ENCODE results near the gene CHSY1.

DNA sequence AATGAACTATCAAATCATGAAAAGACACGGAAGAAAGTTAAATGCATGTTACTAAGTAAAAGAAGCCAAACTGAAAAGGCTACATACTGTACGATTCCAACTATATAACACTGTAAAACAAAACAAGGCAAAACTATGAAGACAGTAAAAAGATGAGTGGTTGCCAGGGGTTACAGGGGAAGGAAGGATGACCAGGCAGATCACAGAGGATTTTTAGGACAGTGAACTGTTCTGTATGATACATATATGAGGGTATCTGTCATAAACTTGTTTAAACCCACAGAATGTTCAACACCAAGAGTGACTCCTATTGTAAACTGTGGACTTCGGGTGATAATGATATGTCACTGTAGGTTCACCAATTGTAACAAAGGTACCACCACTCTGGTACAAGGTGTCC, 60.6 kb downstream of the CHSY1 start:
- no peak for TF ChIP-seq POLR2A (IDR thresholded peaks at IDR 0.05)
- TF ChIP-seq, protein P1, sequence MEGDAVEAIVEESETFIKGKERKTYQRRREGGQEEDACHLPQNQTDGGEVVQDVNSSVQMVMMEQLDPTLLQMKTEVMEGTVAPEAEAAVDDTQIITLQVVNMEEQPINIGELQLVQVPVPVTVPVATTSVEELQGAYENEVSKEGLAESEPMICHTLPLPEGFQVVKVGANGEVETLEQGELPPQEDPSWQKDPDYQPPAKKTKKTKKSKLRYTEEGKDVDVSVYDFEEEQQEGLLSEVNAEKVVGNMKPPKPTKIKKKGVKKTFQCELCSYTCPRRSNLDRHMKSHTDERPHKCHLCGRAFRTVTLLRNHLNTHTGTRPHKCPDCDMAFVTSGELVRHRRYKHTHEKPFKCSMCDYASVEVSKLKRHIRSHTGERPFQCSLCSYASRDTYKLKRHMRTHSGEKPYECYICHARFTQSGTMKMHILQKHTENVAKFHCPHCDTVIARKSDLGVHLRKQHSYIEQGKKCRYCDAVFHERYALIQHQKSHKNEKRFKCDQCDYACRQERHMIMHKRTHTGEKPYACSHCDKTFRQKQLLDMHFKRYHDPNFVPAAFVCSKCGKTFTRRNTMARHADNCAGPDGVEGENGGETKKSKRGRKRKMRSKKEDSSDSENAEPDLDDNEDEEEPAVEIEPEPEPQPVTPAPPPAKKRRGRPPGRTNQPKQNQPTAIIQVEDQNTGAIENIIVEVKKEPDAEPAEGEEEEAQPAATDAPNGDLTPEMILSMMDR (IDR thresholded peaks at IDR 0.05), result no peak
